Measurements from ENCODE around the gene SLC22A7. TPM values are rescaled to one million over a fixed set of nuclear protein-coding genes. Genes with fewer than 3 reads are reported as not detected.

SLC22A7 gene
- total RNA-seq, 3 donors from 2014 or later (not counting 1 experiment from before 2014, with no cell fraction given) = not detected

GRCh38 chr6:43304361-43304760, 6.3 kb downstream of the SLC22A7 start:
- TF ChIP-seq CTCF (IDR thresholded peaks at IDR 0.05) = no peak
- no peaks in the 10 kb centered on the region for H3K36me3 Mint-ChIP-seq
- no peak for ATAC-seq
- H3K9me3 ChIP-seq (ENCODE audit: control insufficient read depth, insufficient read depth, low read length) = no peaks in the 10 kb centered on the region
- H3K4me1 ChIP-seq (ENCODE audit: control insufficient read depth, insufficient read depth, low read length) = peaks cover 13% of the 10 kb centered on the region
- H3K27me3 Mint-ChIP-seq (ENCODE audit: low read depth in 2 of 2) = peaks cover 0 to 3% of the 10 kb centered on the region in 2 donors
- H3K27ac Mint-ChIP-seq = no peak overlapping the region
- no peak overlapping the region for H3K27ac ChIP-seq (ENCODE audit: low read length)
- H3K4me3 Mint-ChIP-seq = no peak overlapping the region
- no peaks in the 10 kb centered on the region for H3K9me3 Mint-ChIP-seq
- no peaks in the 10 kb centered on the region for H3K27me3 ChIP-seq (ENCODE audit: control insufficient read depth, insufficient read depth, low read length)
- 91% methylated on average over 2 of the region's 3 CpGs for WGBS (ENCODE audit: insufficient coverage)
- H3K36me3 ChIP-seq (ENCODE audit: control insufficient read depth, insufficient read depth, low read length) = no peaks in the 10 kb centered on the region
- no peak for DNase-seq
- H3K4me1 Mint-ChIP-seq = peaks cover 0 to 9% of the 10 kb centered on the region in 2 donors
- no peak overlapping the region for H3K4me3 ChIP-seq (ENCODE audit: low read length)
- intact Hi-C loops (cut with micrococcal nuclease) = no loop called here

GRCh38 chr6:43304882-43305281, 6.8 kb downstream of the SLC22A7 start:
- DNase-seq (no peak), ATAC-seq (no peak)
- H3K27me3 Mint-ChIP-seq (ENCODE audit: low read depth in 2 of 2) = peaks cover 0 to 3% of the 10 kb centered on the region in 2 donors
- 96% methylated on average over 2 of the region's 2 CpGs for WGBS (ENCODE audit: insufficient coverage)
- peaks cover 0 to 9% of the 10 kb centered on the region in 2 donors for H3K4me1 Mint-ChIP-seq
- no peaks in the 10 kb centered on the region for H3K27me3 ChIP-seq (ENCODE audit: control insufficient read depth, insufficient read depth, low read length)
- peaks cover 13% of the 10 kb centered on the region for H3K4me1 ChIP-seq (ENCODE audit: control insufficient read depth, insufficient read depth, low read length)
- H3K36me3 ChIP-seq (ENCODE audit: control insufficient read depth, insufficient read depth, low read length) = no peaks in the 10 kb centered on the region
- no peak for TF ChIP-seq CTCF (IDR thresholded peaks at IDR 0.05)
- no peaks in the 10 kb centered on the region for H3K36me3 Mint-ChIP-seq
- H3K4me3 ChIP-seq (ENCODE audit: low read length) = no peak overlapping the region
- H3K9me3 Mint-ChIP-seq = no peaks in the 10 kb centered on the region
- no peaks in the 10 kb centered on the region for H3K9me3 ChIP-seq (ENCODE audit: control insufficient read depth, insufficient read depth, low read length)
- intact Hi-C loops (cut with micrococcal nuclease) = no loop called here
- no peak overlapping the region for H3K4me3 Mint-ChIP-seq
- no peak overlapping the region for H3K27ac Mint-ChIP-seq
- H3K27ac ChIP-seq (ENCODE audit: low read length) = no peak overlapping the region

- WGBS (ENCODE audit: insufficient coverage) = 97% methylated on average over 3 of the region's 7 CpGs
- no peak for TF ChIP-seq CTCF (IDR thresholded peaks at IDR 0.05)
- H3K4me1 ChIP-seq (ENCODE audit: control insufficient read depth, insufficient read depth, low read length) = peaks cover 13% of the 10 kb centered on the region
- no peak overlapping the region for H3K27ac ChIP-seq (ENCODE audit: low read length)
- H3K27ac Mint-ChIP-seq = no peak overlapping the region
- no peaks in the 10 kb centered on the region for H3K9me3 Mint-ChIP-seq
- intact Hi-C loops (cut with micrococcal nuclease) = no loop called here
- no peaks in the 10 kb centered on the region for H3K27me3 ChIP-seq (ENCODE audit: control insufficient read depth, insufficient read depth, low read length)
- H3K4me1 Mint-ChIP-seq = peaks cover 0 to 9% of the 10 kb centered on the region in 2 donors
- DNase-seq (no peak), ATAC-seq (no peak)
- H3K4me3 Mint-ChIP-seq = no peak overlapping the region
- no peak overlapping the region for H3K4me3 ChIP-seq (ENCODE audit: low read length)
- H3K36me3 Mint-ChIP-seq = no peaks in the 10 kb centered on the region
- peaks cover 3 to 9% of the 10 kb centered on the region in 2 donors for H3K27me3 Mint-ChIP-seq (ENCODE audit: low read depth in 2 of 2)
- H3K36me3 ChIP-seq (ENCODE audit: control insufficient read depth, insufficient read depth, low read length) = no peaks in the 10 kb centered on the region
- no peaks in the 10 kb centered on the region for H3K9me3 ChIP-seq (ENCODE audit: control insufficient read depth, insufficient read depth, low read length)
Measured at GRCh38 chr6:43306086-43306485, 8.0 kb downstream of the SLC22A7 start.

GRCh38 chr6:43307451-43308100, 9.5 kb downstream of the SLC22A7 start:
- Histone ChIP-seq H3K4me3 (ENCODE audit: low read length) (no peak overlapping the region), H3K9me3 (ENCODE audit: control insufficient read depth, insufficient read depth, low read length) (no peaks in the 10 kb centered on the region), H3K4me1 (ENCODE audit: control insufficient read depth, insufficient read depth, low read length) (peaks cover 13% of the 10 kb centered on the region), H3K27me3 (ENCODE audit: control insufficient read depth, insufficient read depth, low read length) (no peaks in the 10 kb centered on the region), H3K27ac (ENCODE audit: low read length) (no peak overlapping the region), H3K36me3 (ENCODE audit: control insufficient read depth, insufficient read depth, low read length) (no peaks in the 10 kb centered on the region)
- 99% methylated on average over 5 of the region's 5 CpGs for WGBS (ENCODE audit: insufficient coverage)
- Mint-ChIP-seq H3K4me3 (no peak overlapping the region), H3K27ac (no peak overlapping the region), H3K4me1 (peaks cover 0 to 9% of the 10 kb centered on the region in 2 donors), H3K9me3 (no peaks in the 10 kb centered on the region), H3K27me3 (ENCODE audit: low read depth in 2 of 2) (peaks cover 3 to 9% of the 10 kb centered on the region in 2 donors), H3K36me3 (no peaks in the 10 kb centered on the region)
- no peak for TF ChIP-seq CTCF (IDR thresholded peaks at IDR 0.05)
- no peak for DNase-seq
- ATAC-seq = no peak
- intact Hi-C loops (cut with micrococcal nuclease) = loop anchor here (1.0 to 2.0 kb wide), 2 partner anchors 91 to 199 kb away; no protein-coding TSS in a partner anchor

Measured in natural killer cell (primary cell).